IMR-90 (cell line): ENCODE results near the gene ING2. TPM values are rescaled to one million over a fixed set of nuclear protein-coding genes. Genes with fewer than 3 reads are reported as not detected.

Experiments used
- ATAC-seq: fragments of 200-7000 bp; cut with Tn5 transposase; 2 replicates; pipeline ENCODE4 v1.9.1; 2020; ENCODE audit warnings: low read depth, mild to moderate bottlenecking, moderate library complexity
- BruUV-seq: library from RNA; stranded (reverse); fragments of 400-500 nt; replicated peaks from 2 replicates; lab custom pipeline; 2021; lab: Mats Ljungman, UMichigan
- CTCF ChIA-PET: fragments of 300-600 bp; formaldehyde crosslinking; extraction: SDS; loops from one replicate; lab custom pipeline; 2021; ENCODE audit warnings: antibody characterized with exemption; lab: Yijun Ruan, JAX
- POLR2A ChIA-PET: fragments of 300-600 bp; sonication (Branson Sonifier 250); formaldehyde crosslinking; loops from one replicate; lab custom pipeline; 2022; ENCODE audit warnings: antibody characterized with exemption; ENCODE audit not compliant: unreplicated experiment; lab: Charles Lee
- DNase-seq: peaks from one replicate; pipeline ENCODE4 v3.0.0; 2013
- H2AFZ ChIP-seq: replicated peaks from 2 replicates; pipeline ENCODE3; 2013; ENCODE audit warnings: low read length, mild to moderate bottlenecking; ENCODE audit not compliant: poor library complexity
- H2AK5ac ChIP-seq: 2 replicates; pipeline ENCODE4 v1.6.1; 2013; ENCODE audit warnings: low read depth, low read length, inconsistent platforms
- H2AK9ac ChIP-seq: replicated peaks from 2 replicates; pipeline ENCODE3; 2013; ENCODE audit warnings: mild to moderate bottlenecking, low read depth, low read length, moderate library complexity; ENCODE audit not compliant: poor library complexity
- H2BK120ac ChIP-seq: 2 replicates; pipeline ENCODE4 v1.6.1; 2013; ENCODE audit warnings: low read depth, low read length, inconsistent platforms
- H2BK15ac ChIP-seq: 3 replicates; pipeline ENCODE4 v1.6.1; 2013; ENCODE audit warnings: low read depth, low read length, inconsistent platforms
- H2BK20ac ChIP-seq: 2 replicates; pipeline ENCODE4 v1.6.1; 2013; ENCODE audit warnings: low read depth, mild to moderate bottlenecking, inconsistent platforms, low read length, moderate library complexity
- H2BK5ac ChIP-seq: 2 replicates; pipeline ENCODE4 v1.6.1; 2013; ENCODE audit warnings: mild to moderate bottlenecking, low read depth, low read length, inconsistent platforms; ENCODE audit not compliant: poor library complexity, severe bottlenecking
- H3K14ac ChIP-seq: replicated peaks from 2 replicates; pipeline ENCODE4 v1.6.1; 2013; ENCODE audit warnings: low read depth, low read length, inconsistent platforms
- H3K18ac ChIP-seq: 2 replicates; pipeline ENCODE4 v1.6.1; 2013; ENCODE audit warnings: low read depth, low read length, control low read depth
- H3K23ac ChIP-seq: 2 replicates; pipeline ENCODE4 v1.6.1; 2013; ENCODE audit warnings: low read depth, low read length, inconsistent platforms
- H3K27ac ChIP-seq: 2 replicates; pipeline ENCODE4 v1.5.1; 2013; ENCODE audit warnings: mild to moderate bottlenecking, control low read depth, low read length; ENCODE audit not compliant: insufficient read depth
- H3K27me3 ChIP-seq: 2 replicates; pipeline ENCODE4 v1.6.1; 2013; ENCODE audit warnings: low read length; ENCODE audit not compliant: control insufficient read depth, insufficient read depth
- H3K36me3 ChIP-seq: 2 replicates; pipeline ENCODE4 v1.6.1; 2013; ENCODE audit warnings: low read length, mixed read lengths; ENCODE audit not compliant: control insufficient read depth, insufficient read depth
- H3K4ac ChIP-seq: 2 replicates; pipeline ENCODE4 v1.6.1; 2013; ENCODE audit warnings: low read depth, low read length, inconsistent platforms
- H3K4me1 ChIP-seq: 2 replicates; pipeline ENCODE4 v1.6.1; 2013; ENCODE audit warnings: low read length, mixed read lengths; ENCODE audit not compliant: control insufficient read depth, insufficient read depth
- H3K4me2 ChIP-seq: 2 replicates; pipeline ENCODE4 v1.6.1; 2013; ENCODE audit warnings: low read depth, mild to moderate bottlenecking, control low read depth, low read length, moderate library complexity
- H3K4me3 ChIP-seq: 2 replicates; pipeline ENCODE4 v1.5.1; 2013; ENCODE audit warnings: low read depth, mild to moderate bottlenecking, control low read depth, low read length, moderate library complexity; ENCODE audit not compliant: insufficient read depth
- H3K56ac ChIP-seq: 2 replicates; pipeline ENCODE4 v1.6.1; 2013; ENCODE audit warnings: low read length, inconsistent platforms; ENCODE audit not compliant: insufficient read depth; ENCODE audit errors: extremely low read depth
- H3K79me1 ChIP-seq, 2 experiments: 2 replicates each; pipeline ENCODE4 v1.6.1; 2013; ENCODE audit warnings: low read length in 2 of 2, inconsistent platforms in 1 of 2, low read depth in 1 of 2
- H3K9ac ChIP-seq: 2 replicates; pipeline ENCODE4 v1.6.1; 2013; ENCODE audit warnings: low read depth, low read length, control low read depth
- H3K9me1 ChIP-seq: 2 replicates; pipeline ENCODE4 v1.6.1; 2013; ENCODE audit warnings: low read length, inconsistent platforms; ENCODE audit not compliant: insufficient read depth
- H3K9me3 ChIP-seq: 2 replicates; pipeline ENCODE4 v1.6.1; 2013; ENCODE audit warnings: low read length; ENCODE audit not compliant: control insufficient read depth, insufficient read depth
- H4K20me1 ChIP-seq: 2 replicates; pipeline ENCODE4 v1.6.1; 2013; ENCODE audit warnings: low read length, inconsistent platforms; ENCODE audit not compliant: insufficient read depth
- H4K5ac ChIP-seq: 2 replicates; pipeline ENCODE4 v1.6.1; 2013; ENCODE audit warnings: mild to moderate bottlenecking, low read depth, low read length, control low read depth
- H4K8ac ChIP-seq, 2 experiments: 2 replicates each; pipeline ENCODE4 v1.6.1; 2013; ENCODE audit warnings: low read depth in 2 of 2, low read length in 2 of 2, control low read depth in 1 of 2, inconsistent platforms in 1 of 2
- H4K91ac ChIP-seq: 2 replicates; pipeline ENCODE4 v1.6.1; 2013; ENCODE audit warnings: low read depth, low read length, inconsistent platforms; ENCODE audit not compliant: insufficient read depth
- BHLHE40 ChIP-seq: fragments of 150-350 bp; IDR thresholded peaks from 2 replicates; pipeline ENCODE4 v1.6.1; 2016; ENCODE audit warnings: mild to moderate bottlenecking, low read depth, low read length
- CEBPB ChIP-seq: IDR thresholded peaks from 2 replicates; pipeline ENCODE4 v1.6.1; 2012; ENCODE audit warnings: low read depth, low read length, improper control_type of control experiment
- CHD1 ChIP-seq: IDR thresholded peaks from 2 replicates; pipeline ENCODE4 v1.6.1; 2012; ENCODE audit warnings: low read depth, low read length, improper control_type of control experiment
- FOS ChIP-seq: fragments of 150-350 bp; IDR thresholded peaks from 2 replicates; pipeline ENCODE4 v1.6.1; 2016; ENCODE audit warnings: low read depth, low read length
- MAFK ChIP-seq: IDR thresholded peaks from 2 replicates; pipeline ENCODE4 v1.6.1; 2012; ENCODE audit warnings: low read depth, low read length, improper control_type of control experiment
- MAZ ChIP-seq: IDR thresholded peaks from 2 replicates; pipeline ENCODE4 v1.6.1; 2012; ENCODE audit warnings: low read depth, mild to moderate bottlenecking, low read length, improper control_type of control experiment, moderate library complexity, borderline replicate concordance
- MXI1 ChIP-seq: IDR thresholded peaks from 2 replicates; pipeline ENCODE4 v1.6.1; 2012; ENCODE audit warnings: low read depth, mild to moderate bottlenecking, low read length, moderate library complexity, borderline replicate concordance
- NFE2L2 ChIP-seq: fragments of 150-350 bp; IDR thresholded peaks from 2 replicates; pipeline ENCODE4 v1.6.1; 2016; ENCODE audit warnings: low read depth, mild to moderate bottlenecking, low read length
- POLR2A ChIP-seq: IDR thresholded peaks from 2 replicates; pipeline ENCODE4 v1.6.1; 2012; ENCODE audit warnings: mild to moderate bottlenecking, low read depth, low read length
- RAD21 ChIP-seq: IDR thresholded peaks from 2 replicates; pipeline ENCODE4 v1.6.1; 2012; ENCODE audit warnings: low read length, improper control_type of control experiment
- RCOR1 ChIP-seq: IDR thresholded peaks from 2 replicates; pipeline ENCODE4 v1.6.1; 2012; ENCODE audit warnings: mild to moderate bottlenecking, low read length, improper control_type of control experiment; ENCODE audit not compliant: insufficient replicate concordance
- RFX5 ChIP-seq: IDR thresholded peaks from 2 replicates; pipeline ENCODE4 v1.8.0; 2012; ENCODE audit warnings: low read depth, mild to moderate bottlenecking, low read length, moderate library complexity
- SMC3 ChIP-seq: fragments of 150-350 bp; IDR thresholded peaks from 2 replicates; pipeline ENCODE4 v1.6.1; 2016; ENCODE audit warnings: low read depth, mild to moderate bottlenecking, antibody characterized with exemption, low read length, moderate library complexity
- WGBS, 2 experiments: methylation state at CpG; one replicate each; pipeline versions ENCODE4 v1.1.5 to v1.1.7; 2013; ENCODE audit warnings: missing lambda C conversion rate in 2 of 2; ENCODE audit not compliant: insufficient read length in 1 of 2; ENCODE audit errors: extremely low coverage in 2 of 2; 5-methylcytosine and 5-hydroxymethylcytosine counted together
- dilution Hi-C: fragments of 300-500 bp; cut with HindIII; formaldehyde crosslinking; loops from one replicate; pipeline ENCODE4 v1.14.3; 2018; ENCODE audit warnings: low sequenced_read_pairs; ENCODE audit not compliant: unreplicated experiment
- in situ Hi-C: fragments of 300-500 bp; cut with MboI; formaldehyde crosslinking; loops from 3 replicates; pipeline ENCODE4 v1.14.3; 2019; ENCODE audit warnings: low sequenced_read_pairs, inconsistent platforms, mixed read lengths
- intact Hi-C: fragments of 100-400 bp; cut with micrococcal nuclease; formaldehyde crosslinking; loops from 2 replicates; pipeline ENCODE4 v1.10.0; 2022
- polyA plus RNA-seq, 3 experiments: library from polyadenylated mRNA; depleted of rRNA; stranded (reverse); fragments of >200 nt; gene quantifications; 2 replicates each; pipeline ENCODE4 v1.2.3, GENCODE V29; 2012; ENCODE audit warnings: low replicate concordance in 1 of 3
- total RNA-seq: library from RNA; depleted of rRNA; stranded (reverse); fragments of >200 nt; gene quantifications from 2 replicates; pipeline ENCODE4 v1.2.3, GENCODE V29; 2012
- TF ChIP-seq, protein P1 (sequence below): fragments of 150-350 bp; IDR thresholded peaks from 2 replicates; pipeline ENCODE4 v1.6.1; 2016; ENCODE audit warnings: low read depth, mild to moderate bottlenecking, low read length, moderate library complexity, borderline replicate concordance
- TF ChIP-seq, protein P2 (sequence below): conservative IDR thresholded peaks from 2 replicates; pipeline ENCODE4 v1.5.1; 2012; ENCODE audit warnings: mild to moderate bottlenecking, low read depth, low read length, improper control_type of control experiment
- TF ChIP-seq, protein P3 (sequence below): fragments of 150-350 bp; IDR thresholded peaks from 2 replicates; pipeline ENCODE4 v1.6.1; 2017; ENCODE audit warnings: mild to moderate bottlenecking, antibody characterized with exemption, low read length, low read depth

The ING2 gene
- total and polyA plus RNA-seq, 2 of the 4 experiments (the other 2 are of a cell fraction): 2.5 to 9.5 TPM

DNA sequence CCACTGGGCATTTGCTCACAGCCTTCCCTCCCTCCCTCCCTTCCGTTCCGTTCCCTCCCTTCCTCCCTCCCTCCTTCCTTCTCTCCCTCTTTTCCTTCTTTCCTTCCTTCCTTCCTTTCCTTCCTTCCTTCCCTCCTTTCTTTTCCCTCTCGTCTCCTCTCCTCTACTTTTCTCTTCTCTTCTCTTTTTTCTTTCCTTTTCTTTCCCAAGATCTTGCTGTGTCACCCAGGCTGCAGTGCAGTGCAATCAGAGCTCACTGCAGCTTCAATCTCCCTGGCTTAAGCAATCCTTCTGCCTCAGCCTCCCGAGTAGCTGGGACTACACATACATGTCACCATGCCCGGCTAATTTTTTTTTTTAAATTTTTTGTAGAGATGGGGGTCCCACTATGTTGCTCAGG, 26.7 kb upstream of the ING2 start:
- Histone ChIP-seq H2AFZ (no peak overlapping the region), H3K23ac (no peak overlapping the region), H4K5ac (no peak overlapping the region), H3K14ac (no peak overlapping the region), H3K79me1 (no peaks in the 10 kb centered on the region), H3K4me3 (no peak overlapping the region), H3K36me3 (no peaks in the 10 kb centered on the region), H2AK5ac (no peak overlapping the region), H3K4ac (no peak overlapping the region), H3K27ac (no peak overlapping the region), H3K56ac (no peak overlapping the region), H2BK120ac (no peak overlapping the region), H3K4me2 (no peak overlapping the region), H3K4me1 (no peaks in the 10 kb centered on the region), H2BK5ac (no peak overlapping the region), H2BK15ac (no peak overlapping the region), H3K9me1 (no peaks in the 10 kb centered on the region), H4K20me1 (no peaks in the 10 kb centered on the region), H2BK20ac (no peak overlapping the region), H3K18ac (no peak overlapping the region), H2AK9ac (no peak overlapping the region), H3K27me3 (no peaks in the 10 kb centered on the region), H3K9ac (no peak overlapping the region), H4K91ac (no peak overlapping the region), H4K8ac (no peak overlapping the region), H3K9me3 (no peaks in the 10 kb centered on the region)
- intact Hi-C loops: loop anchor here (10.0 kb wide), 1 partner anchor 687 kb away; no protein-coding TSS in a partner anchor
- POLR2A ChIA-PET: interaction anchor here (0.7 kb wide), 1 partner anchor 313 kb away, joined by 12 read pairs; no protein-coding TSS in a partner anchor
- DNase-seq: no peak
- no TSS peak for BruUV-seq
- ATAC-seq: no peak
- CTCF ChIA-PET: no interaction called here
- in situ Hi-C loops: loop anchor here (10.0 kb wide), 1 partner anchor 127 kb away; no protein-coding TSS in a partner anchor
- dilution Hi-C loops: no loop called here
- 37% methylated on average over 2 of the region's 5 CpGs; no CpG with 5 or more reads in 1 of the 2 experiments for WGBS, 2 experiments
- TF ChIP-seq CHD1 (no peak), RFX5 (no peak), BHLHE40 (no peak), SMC3 (no peak), MAFK (no peak), POLR2A (no peak), NFE2L2 (no peak), FOS (no peak), MAZ (no peak), MXI1 (no peak), RAD21 (no peak), RCOR1 (no peak), CEBPB (no peak)
- TF ChIP-seq, protein P1, sequence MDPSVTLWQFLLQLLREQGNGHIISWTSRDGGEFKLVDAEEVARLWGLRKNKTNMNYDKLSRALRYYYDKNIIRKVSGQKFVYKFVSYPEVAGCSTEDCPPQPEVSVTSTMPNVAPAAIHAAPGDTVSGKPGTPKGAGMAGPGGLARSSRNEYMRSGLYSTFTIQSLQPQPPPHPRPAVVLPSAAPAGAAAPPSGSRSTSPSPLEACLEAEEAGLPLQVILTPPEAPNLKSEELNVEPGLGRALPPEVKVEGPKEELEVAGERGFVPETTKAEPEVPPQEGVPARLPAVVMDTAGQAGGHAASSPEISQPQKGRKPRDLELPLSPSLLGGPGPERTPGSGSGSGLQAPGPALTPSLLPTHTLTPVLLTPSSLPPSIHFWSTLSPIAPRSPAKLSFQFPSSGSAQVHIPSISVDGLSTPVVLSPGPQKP: no peak
- TF ChIP-seq, protein P2, sequence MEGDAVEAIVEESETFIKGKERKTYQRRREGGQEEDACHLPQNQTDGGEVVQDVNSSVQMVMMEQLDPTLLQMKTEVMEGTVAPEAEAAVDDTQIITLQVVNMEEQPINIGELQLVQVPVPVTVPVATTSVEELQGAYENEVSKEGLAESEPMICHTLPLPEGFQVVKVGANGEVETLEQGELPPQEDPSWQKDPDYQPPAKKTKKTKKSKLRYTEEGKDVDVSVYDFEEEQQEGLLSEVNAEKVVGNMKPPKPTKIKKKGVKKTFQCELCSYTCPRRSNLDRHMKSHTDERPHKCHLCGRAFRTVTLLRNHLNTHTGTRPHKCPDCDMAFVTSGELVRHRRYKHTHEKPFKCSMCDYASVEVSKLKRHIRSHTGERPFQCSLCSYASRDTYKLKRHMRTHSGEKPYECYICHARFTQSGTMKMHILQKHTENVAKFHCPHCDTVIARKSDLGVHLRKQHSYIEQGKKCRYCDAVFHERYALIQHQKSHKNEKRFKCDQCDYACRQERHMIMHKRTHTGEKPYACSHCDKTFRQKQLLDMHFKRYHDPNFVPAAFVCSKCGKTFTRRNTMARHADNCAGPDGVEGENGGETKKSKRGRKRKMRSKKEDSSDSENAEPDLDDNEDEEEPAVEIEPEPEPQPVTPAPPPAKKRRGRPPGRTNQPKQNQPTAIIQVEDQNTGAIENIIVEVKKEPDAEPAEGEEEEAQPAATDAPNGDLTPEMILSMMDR: no peak
- TF ChIP-seq, protein P3, sequence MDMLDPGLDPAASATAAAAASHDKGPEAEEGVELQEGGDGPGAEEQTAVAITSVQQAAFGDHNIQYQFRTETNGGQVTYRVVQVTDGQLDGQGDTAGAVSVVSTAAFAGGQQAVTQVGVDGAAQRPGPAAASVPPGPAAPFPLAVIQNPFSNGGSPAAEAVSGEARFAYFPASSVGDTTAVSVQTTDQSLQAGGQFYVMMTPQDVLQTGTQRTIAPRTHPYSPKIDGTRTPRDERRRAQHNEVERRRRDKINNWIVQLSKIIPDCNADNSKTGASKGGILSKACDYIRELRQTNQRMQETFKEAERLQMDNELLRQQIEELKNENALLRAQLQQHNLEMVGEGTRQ: no peak
